ENCODE results near the gene TNFRSF12A. TPM values are rescaled to one million over a fixed set of nuclear protein-coding genes. Genes with fewer than 3 reads are reported as not detected.

TNFRSF12A gene
- total RNA-seq, 1 experiment from 2014 or later, result 147 TPM

GRCh38 chr16:2970563-2970962 is 49.6 kb upstream of the TNFRSF12A start:
- Histone ChIP-seq H3K79me2 (ENCODE audit: insufficient read depth, low read length) (no peaks in the 10 kb centered on the region), H3T11ph (ENCODE audit: low read length) (no peak overlapping the region), H3K14ac (ENCODE audit: insufficient read depth, low read length) (no peak overlapping the region), H2AFZ (ENCODE audit: low read length) (no peak overlapping the region), H2AK5ac (ENCODE audit: insufficient read length, low read length) (no peak overlapping the region), H3K56ac (ENCODE audit: insufficient read length, low read depth, low read length) (no peak overlapping the region), H3K27me3 (ENCODE audit: insufficient read depth, low read length) (no peaks in the 10 kb centered on the region), H3K23me2 (ENCODE audit: insufficient read length, low read depth, low read length, poor library complexity, severe bottlenecking) (peaks cover 6% of the 10 kb centered on the region), H3K4me2 (ENCODE audit: insufficient read depth, insufficient read length, low read length) (peak overlapping the region; percentile 46), H4K8ac (replicated peaks; ENCODE audit: insufficient read length, low read depth, low read length) (no peak overlapping the region), H4K91ac (ENCODE audit: insufficient read length, low read depth, low read length) (no peak overlapping the region), H2BK5ac (ENCODE audit: insufficient read length, low read length) (no peak overlapping the region), H2BK120ac (ENCODE audit: low read depth, low read length, poor library complexity, severe bottlenecking) (no peak overlapping the region), H2BK20ac (ENCODE audit: low read depth, low read length, poor library complexity, severe bottlenecking) (no peak overlapping the region), H3K4me1 (ENCODE audit: insufficient read depth, low read length) (no peaks in the 10 kb centered on the region), H4K20me1 (ENCODE audit: control insufficient read depth, insufficient read depth, insufficient read length) (peaks cover 3% of the 10 kb centered on the region), H3K9ac (ENCODE audit: extremely low read depth, insufficient read length, low read length) (no peak overlapping the region), H4K5ac (ENCODE audit: insufficient read length, low read depth, low read length) (no peak overlapping the region), H3K79me1 (ENCODE audit: insufficient read depth, low read depth, low read length, poor library complexity, severe bottlenecking) (no peaks in the 10 kb centered on the region), H2BK15ac (ENCODE audit: low read depth, low read length) (no peak overlapping the region), H3K9me3 (ENCODE audit: control insufficient read depth, low read depth, low read length) (no peaks in the 10 kb centered on the region), H3K18ac (ENCODE audit: insufficient read length, low read depth, low read length) (no peak overlapping the region), H2BK12ac (ENCODE audit: insufficient read length, low read depth, low read length) (no peak overlapping the region), H3K27ac (ENCODE audit: insufficient read length, low read depth, low read length) (no peak overlapping the region), H3K4ac (ENCODE audit: low read depth, low read length) (no peak overlapping the region), H3K23ac (ENCODE audit: insufficient read length, low read depth, low read length) (no peak overlapping the region)
- Mint-ChIP-seq H3K36me3 (ENCODE audit: insufficient read depth in 1 of 3, low read depth in 3 of 3) (peaks cover 4 to 26% (median 20%) of the 10 kb centered on the region in 3 experiments; a peak in 6 of 7 replicates), H3K4me1 (peaks cover 18 to 21% of the 10 kb centered on the region in 2 experiments), H3K9me3 (no peaks in the 10 kb centered on the region), H3K4me3 (peak overlapping the region; percentile 72 to 81), H3K27ac (no peak overlapping the region; a peak in 1 of 7 replicates), H3K27me3 (ENCODE audit: low read depth) (peaks cover 16% of the 10 kb centered on the region)
- DNase-seq, result no peak
- no CpG with 5 or more reads among the region's 6 CpGs for WGBS (ENCODE audit: extremely low coverage, insufficient read length, low lambda C conversion rate)
- no peak for TF ChIP-seq CTCF (conservative IDR thresholded peaks at IDR 0.05)

Measured in H9 (cell line).